ENCODE measurements around the gene TMEM88. TPM values are rescaled to one million over a fixed set of nuclear protein-coding genes. Genes with fewer than 3 reads are reported as not detected.

TMEM88 gene
- total RNA-seq, 2 experiments from 2014 or later, result 0.41 to 4.0 TPM

GRCh38 chr17:7830616-7831015 is 24.2 kb upstream of the TMEM88 start:
- CTCF ChIA-PET (ENCODE audit: unreplicated experiment), result no interaction called here
- no TSS peak for BruUV-seq (replicated peaks)

GRCh38 chr17:7831233-7831632 is 23.6 kb upstream of the TMEM88 start:
- Histone ChIP-seq H2AFZ (ENCODE audit: low read length) (no peak overlapping the region), H3K27ac (ENCODE audit: low read depth, low read length, poor library complexity, severe bottlenecking) (no peak overlapping the region), H3K4me3 (ENCODE audit: low read depth, low read length, poor library complexity, severe bottlenecking) (no peak overlapping the region), H3K79me2 (ENCODE audit: insufficient read depth, low read depth, low read length) (no peaks in the 10 kb centered on the region), H4K20me1 (ENCODE audit: insufficient read depth, low read length) (no peaks in the 10 kb centered on the region), H3K36me3 (ENCODE audit: insufficient read depth, low read length) (no peaks in the 10 kb centered on the region), H3K4me2 (ENCODE audit: low read length) (no peak overlapping the region), H3K9me3 (ENCODE audit: low read length) (no peaks in the 10 kb centered on the region), H3K9me2 (ENCODE audit: insufficient read depth, low read length) (no peaks in the 10 kb centered on the region), H3K4me1 (ENCODE audit: insufficient read depth, low read length, poor library complexity, severe bottlenecking) (peaks cover 12% of the 10 kb centered on the region)
- ChIA-PET CTCF (ENCODE audit: unreplicated experiment) (no interaction called here), POLR2A (no interaction called here)
- TF ChIP-seq EZH2phosphoT487 (IDR thresholded peaks at IDR 0.05; ENCODE audit: borderline replicate concordance, low read depth, low read length) (no peak), CTCF (conservative IDR thresholded peaks at IDR 0.05; ENCODE audit: low read length) (no peak)
- BruUV-seq (replicated peaks), result no TSS peak
- intact Hi-C loops (cut with micrococcal nuclease; ENCODE audit: unreplicated experiment), result loop anchor here (10.0 kb wide), 1 partner anchor 324 kb away; the partner anchor contains the start of gene PER1
- no peak for DNase-seq (ENCODE audit: low spot score)

More at GRCh38 chr17:7830616-7831015, 24.2 kb upstream of the TMEM88 start:
- H3K4me3 ChIP-seq (ENCODE audit: low read depth, low read length, poor library complexity, severe bottlenecking), result no peak overlapping the region
- no peak overlapping the region for H2AFZ ChIP-seq (ENCODE audit: low read length)
- no peaks in the 10 kb centered on the region for H4K20me1 ChIP-seq (ENCODE audit: insufficient read depth, low read length)
- no peak overlapping the region for H3K27ac ChIP-seq (ENCODE audit: low read depth, low read length, poor library complexity, severe bottlenecking)
- intact Hi-C loops (cut with micrococcal nuclease; ENCODE audit: unreplicated experiment), result loop anchor here (10.0 kb wide), 1 partner anchor 324 kb away; the partner anchor contains the start of gene PER1
- TF ChIP-seq EZH2phosphoT487 (IDR thresholded peaks at IDR 0.05; ENCODE audit: borderline replicate concordance, low read depth, low read length) (no peak), CTCF (conservative IDR thresholded peaks at IDR 0.05; ENCODE audit: low read length) (no peak)
- H3K4me2 ChIP-seq (ENCODE audit: low read length), result no peak overlapping the region
- H3K9me3 ChIP-seq (ENCODE audit: low read length), result no peaks in the 10 kb centered on the region
- no peaks in the 10 kb centered on the region for H3K36me3 ChIP-seq (ENCODE audit: insufficient read depth, low read length)
- DNase-seq (ENCODE audit: low spot score), result no peak
- H3K9me2 ChIP-seq (ENCODE audit: insufficient read depth, low read length), result no peaks in the 10 kb centered on the region
- no peaks in the 10 kb centered on the region for H3K79me2 ChIP-seq (ENCODE audit: insufficient read depth, low read depth, low read length)
- H3K4me1 ChIP-seq (ENCODE audit: insufficient read depth, low read length, poor library complexity, severe bottlenecking), result peaks cover 12% of the 10 kb centered on the region
- POLR2A ChIA-PET, result no interaction called here

GRCh38 chr17:7832431-7832830 is 22.4 kb upstream of the TMEM88 start:
- ChIA-PET CTCF (ENCODE audit: unreplicated experiment) (interaction anchor here (0.6 kb wide), 1 partner anchor 242 kb away, joined by 7 read pairs; no protein-coding TSS in a partner anchor), POLR2A (interaction anchor here (1.1 kb wide), 1 partner anchor 53 kb away, joined by 3 read pairs; no protein-coding TSS in a partner anchor)
- H3K27ac ChIP-seq (ENCODE audit: low read depth, low read length, poor library complexity, severe bottlenecking), result no peak overlapping the region
- H3K4me1 ChIP-seq (ENCODE audit: insufficient read depth, low read length, poor library complexity, severe bottlenecking), result peaks cover 17% of the 10 kb centered on the region
- H4K20me1 ChIP-seq (ENCODE audit: insufficient read depth, low read length), result no peaks in the 10 kb centered on the region
- H3K9me2 ChIP-seq (ENCODE audit: insufficient read depth, low read length), result no peaks in the 10 kb centered on the region
- TF ChIP-seq EZH2phosphoT487 (IDR thresholded peaks at IDR 0.05; ENCODE audit: borderline replicate concordance, low read depth, low read length) (no peak), CTCF (conservative IDR thresholded peaks at IDR 0.05; ENCODE audit: low read length) (no peak)
- H3K36me3 ChIP-seq (ENCODE audit: insufficient read depth, low read length), result no peaks in the 10 kb centered on the region
- DNase-seq (ENCODE audit: low spot score), result no peak
- H3K4me3 ChIP-seq (ENCODE audit: low read depth, low read length, poor library complexity, severe bottlenecking), result no peak overlapping the region
- H2AFZ ChIP-seq (ENCODE audit: low read length), result no peak overlapping the region
- intact Hi-C loops (cut with micrococcal nuclease; ENCODE audit: unreplicated experiment), result loop anchor here (10.0 kb wide), 1 partner anchor 322 kb away; the partner anchor contains the start of gene PER1
- no TSS peak for BruUV-seq (replicated peaks)
- no peaks in the 10 kb centered on the region for H3K9me3 ChIP-seq (ENCODE audit: low read length)
- peaks cover 5% of the 10 kb centered on the region; the same call in 1 of the 2 replicates for H3K79me2 ChIP-seq (ENCODE audit: insufficient read depth, low read depth, low read length)
- H3K4me2 ChIP-seq (ENCODE audit: low read length), result no peak overlapping the region
